NCI-H146 treated with DMSO at 0.1 percent for 48 hours (cell line): ENCODE measurements around the gene CCL8.

Experiments
- DNase-seq: peaks from one replicate; lab custom pipeline; 2025; ENCODE audit not compliant: unreplicated experiment; lab: John Stamatoyannopoulos, UW

The CCL8 gene

GRCh38 chr17:34366529-34367107 is 47.4 kb downstream of the CCL8 start:
- no peak for DNase-seq

GRCh38 chr17:34367486-34368195 is 48.4 kb downstream of the CCL8 start:
- no peak for DNase-seq

- DNase-seq, result no peak
These were observed 49.1 kb downstream of the CCL8 start for GRCh38 chr17:34368196-34368945.

GRCh38 chr17:34368946-34369500 is 49.8 kb downstream of the CCL8 start:
- DNase-seq, result no peak

- no peak for DNase-seq
These were observed 50.3 kb downstream of the CCL8 start for GRCh38 chr17:34369571-34369970.

GRCh38 chr17:34370376-34370996 is 51.3 kb downstream of the CCL8 start:
- no peak for DNase-seq

- no peak for DNase-seq
These were observed 51.8 kb downstream of the CCL8 start for GRCh38 chr17:34370997-34371395.
